ENCODE data around the gene PTGR3.

PTGR3 gene

DNA sequence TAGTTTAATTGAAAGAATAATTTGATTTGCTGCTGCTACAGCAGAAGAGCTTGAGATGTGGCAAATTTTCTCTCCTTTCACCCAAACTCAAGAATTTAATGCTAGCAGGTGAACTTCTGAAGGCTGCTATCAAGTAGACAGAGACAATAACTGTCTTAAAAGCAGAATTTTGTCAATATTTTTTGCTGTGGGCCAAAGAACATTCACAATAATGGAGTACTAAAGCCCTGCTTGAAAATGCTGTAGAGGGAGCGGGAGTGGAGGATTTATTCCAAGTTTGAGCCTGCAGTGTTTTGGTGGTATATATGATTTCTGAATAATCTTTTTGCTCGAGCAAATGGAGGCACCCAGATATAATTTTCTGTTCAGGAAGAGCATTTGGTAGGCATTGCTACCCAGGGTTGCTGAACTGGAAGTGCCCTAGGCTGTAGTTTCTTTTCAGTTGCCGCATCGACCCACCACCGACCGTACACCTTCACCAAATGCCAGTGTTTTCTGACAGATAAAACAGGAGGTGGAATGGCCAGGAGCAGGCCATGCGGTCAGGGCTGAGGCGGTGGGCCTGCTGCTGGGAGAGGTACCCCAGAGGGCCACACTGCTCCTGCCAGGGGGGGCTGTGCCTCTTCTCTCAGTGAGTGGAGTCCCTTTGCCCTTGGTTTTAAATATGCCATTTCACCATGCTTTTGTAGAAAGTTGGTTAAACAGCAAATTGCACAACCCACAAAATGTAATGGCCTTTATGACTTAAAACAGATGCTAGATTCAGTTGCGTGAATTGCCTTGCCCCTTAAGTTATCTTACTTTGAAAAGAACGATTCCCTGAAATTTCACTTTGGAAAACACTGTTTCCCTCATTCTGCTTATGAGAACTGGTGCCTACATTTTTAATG is 38.0 kb upstream of the PTGR3 start:
- H3K36me3 Mint-ChIP-seq: no peaks in the 10 kb centered on the region
- DNase-seq (ENCODE audit: low spot score in 2 of 2): no peak
- H3K4me1 Mint-ChIP-seq: peaks cover 68% of the 10 kb centered on the region
- H3K9me3 Mint-ChIP-seq: no peaks in the 10 kb centered on the region
- H3K4me3 Mint-ChIP-seq: peak overlapping the region; percentile 71
- ATAC-seq: peak; percentile 18
- peak overlapping the region; percentile 90 for H3K27ac Mint-ChIP-seq

DNA sequence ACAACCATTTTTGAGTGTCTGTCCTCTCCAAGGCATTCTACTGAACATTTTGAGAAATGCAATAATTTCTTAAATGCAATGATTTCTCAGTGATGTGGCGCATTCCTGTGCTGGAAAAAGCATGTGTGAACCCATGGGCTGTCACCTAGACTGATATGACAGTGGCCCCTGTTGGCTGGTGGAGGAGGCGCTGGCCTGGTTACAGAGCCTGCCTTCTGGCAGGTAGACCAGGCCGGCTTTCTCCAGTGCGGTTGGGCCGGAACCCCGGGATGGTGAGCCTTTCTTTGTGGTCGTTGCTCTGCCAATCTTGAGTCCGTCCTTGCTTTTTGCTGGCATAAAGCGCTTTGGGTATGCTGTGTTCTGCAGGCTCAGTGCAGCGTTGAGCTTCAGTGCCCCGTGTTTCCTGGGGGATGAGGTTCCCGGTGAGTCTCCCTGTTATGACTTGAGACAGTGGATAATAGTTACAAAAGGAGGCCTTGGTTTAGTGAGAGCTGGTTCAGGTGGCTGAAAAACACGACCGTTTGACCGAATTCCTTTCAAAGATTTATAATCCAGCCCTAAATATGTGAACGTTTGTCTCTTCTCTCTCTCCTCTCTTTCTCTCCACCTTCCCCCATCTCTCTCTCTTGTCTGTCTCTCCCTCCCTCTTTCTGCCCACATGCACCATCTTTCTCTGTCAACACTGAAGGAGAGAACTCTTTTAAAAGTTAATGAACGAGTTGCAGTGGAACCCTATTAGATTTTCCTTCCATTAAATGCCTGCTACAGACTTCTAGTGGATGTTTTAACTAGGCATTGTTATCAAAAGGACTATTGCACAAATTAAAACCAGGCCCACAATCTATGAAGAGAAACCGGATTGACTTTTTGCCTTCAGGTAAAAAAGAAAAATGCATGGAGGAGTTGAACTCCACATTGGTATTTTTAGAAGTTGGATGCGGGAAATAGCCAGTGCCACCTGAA is 35.7 kb upstream of the PTGR3 start:
- DNase-seq (ENCODE audit: low spot score in 2 of 2) (no peak), ATAC-seq (peak; percentile 57)
- H3K4me1 Mint-ChIP-seq: peaks cover 74% of the 10 kb centered on the region
- no peak overlapping the region for H3K27ac Mint-ChIP-seq
- no peaks in the 10 kb centered on the region for H3K9me3 Mint-ChIP-seq
- H3K4me3 Mint-ChIP-seq: no peak overlapping the region
- no peaks in the 10 kb centered on the region for H3K36me3 Mint-ChIP-seq

DNA sequence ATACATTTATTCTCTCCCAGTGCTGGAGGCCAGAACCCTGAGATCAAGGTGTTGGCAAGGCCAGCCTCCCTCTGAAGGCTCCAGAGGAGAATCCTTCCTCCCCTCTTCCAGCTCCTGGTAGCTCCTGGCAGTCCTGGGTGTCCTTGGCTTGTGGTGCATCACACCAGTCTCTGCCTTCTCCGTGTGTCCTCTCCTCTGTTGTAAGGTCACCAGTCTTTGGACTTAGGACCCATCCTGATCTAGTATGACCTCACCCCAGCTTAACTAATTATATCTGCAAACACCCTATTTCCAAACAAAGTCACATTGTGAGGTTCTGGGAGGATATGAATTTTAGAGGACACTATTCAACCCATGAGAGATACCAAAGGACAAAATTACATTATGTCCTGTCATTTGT is 32.8 kb upstream of the PTGR3 start:
- Mint-ChIP-seq H3K27ac (no peak overlapping the region), H3K9me3 (no peaks in the 10 kb centered on the region), H3K4me1 (peaks cover 58% of the 10 kb centered on the region), H3K36me3 (no peaks in the 10 kb centered on the region), H3K4me3 (no peak overlapping the region)
- no peak for DNase-seq (ENCODE audit: low spot score in 2 of 2)
- ATAC-seq: no peak

DNA sequence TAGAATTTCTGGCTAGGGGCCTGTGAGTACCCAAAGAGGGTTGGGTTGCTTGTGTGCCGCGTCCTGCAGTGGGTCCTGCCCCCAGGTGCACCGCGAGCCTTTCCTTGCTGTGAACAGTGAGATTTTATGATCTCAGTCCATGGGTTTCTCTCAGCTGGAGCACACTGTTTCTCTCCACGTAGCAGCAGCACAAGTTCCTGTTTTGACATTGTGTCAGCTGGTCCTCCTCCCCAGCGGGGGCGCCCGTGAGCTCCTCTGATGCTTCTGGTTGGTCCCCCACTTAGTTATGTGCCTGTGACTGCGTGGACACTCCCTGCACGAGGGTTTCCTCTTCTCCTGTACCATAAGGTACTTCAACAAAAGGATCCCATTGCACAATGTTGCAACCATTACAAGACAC is 31.5 kb upstream of the PTGR3 start:
- no peak for ATAC-seq
- Mint-ChIP-seq H3K36me3 (no peaks in the 10 kb centered on the region), H3K4me3 (no peak overlapping the region), H3K27ac (no peak overlapping the region), H3K4me1 (peaks cover 54% of the 10 kb centered on the region), H3K9me3 (no peaks in the 10 kb centered on the region)
- no peak for DNase-seq (ENCODE audit: low spot score in 2 of 2)

DNA sequence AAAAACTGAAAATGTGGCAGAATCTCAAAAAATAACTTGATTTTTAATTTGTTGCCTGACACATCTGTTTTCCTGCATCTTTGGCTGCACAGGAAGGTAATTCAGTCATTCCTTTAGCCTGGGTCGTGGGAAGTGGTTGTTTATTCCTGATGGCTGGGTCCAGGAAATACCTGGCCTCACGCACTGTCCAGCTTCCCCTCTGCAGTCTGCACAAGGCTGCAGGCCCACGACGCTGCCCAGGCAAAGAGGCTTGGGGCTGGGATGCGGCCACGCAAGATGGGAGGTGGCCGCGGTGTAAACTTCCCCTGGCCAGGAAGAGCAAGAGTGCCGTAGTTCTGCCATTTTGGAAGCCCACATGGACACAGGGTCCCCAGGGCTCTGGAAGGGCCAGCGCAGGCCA is 29.8 kb upstream of the PTGR3 start:
- DNase-seq (ENCODE audit: low spot score in 2 of 2) (no peak), ATAC-seq (no peak)
- no peak overlapping the region for H3K4me3 Mint-ChIP-seq
- no peaks in the 10 kb centered on the region for H3K36me3 Mint-ChIP-seq
- no peaks in the 10 kb centered on the region for H3K9me3 Mint-ChIP-seq
- peaks cover 50% of the 10 kb centered on the region for H3K4me1 Mint-ChIP-seq
- H3K27ac Mint-ChIP-seq: no peak overlapping the region

DNA sequence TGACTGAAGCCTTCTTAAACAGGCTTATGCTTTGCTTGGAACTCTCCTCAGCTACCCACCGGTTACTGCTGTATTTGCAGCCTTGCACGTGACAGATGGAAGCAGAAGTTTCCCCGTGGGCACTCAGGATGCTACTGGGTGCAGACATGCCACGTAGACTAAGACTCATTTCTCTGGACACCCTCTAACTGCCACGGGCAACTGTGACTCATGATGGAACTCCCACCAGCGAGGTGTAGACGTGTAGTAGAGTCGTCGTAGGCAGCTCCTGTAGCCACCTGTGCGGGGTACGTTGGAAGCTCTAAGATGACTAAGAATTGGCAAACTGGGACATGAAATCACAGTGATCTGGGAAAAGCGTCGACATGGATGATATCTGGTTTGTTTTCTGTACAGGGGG is 29.2 kb upstream of the PTGR3 start:
- no peak overlapping the region for H3K4me3 Mint-ChIP-seq
- no peaks in the 10 kb centered on the region for H3K9me3 Mint-ChIP-seq
- peaks cover 46% of the 10 kb centered on the region for H3K4me1 Mint-ChIP-seq
- peak; percentile 59 for ATAC-seq
- no peak for DNase-seq (ENCODE audit: low spot score in 2 of 2)
- peak overlapping the region; percentile 26 for H3K27ac Mint-ChIP-seq
- no peaks in the 10 kb centered on the region for H3K36me3 Mint-ChIP-seq

DNA sequence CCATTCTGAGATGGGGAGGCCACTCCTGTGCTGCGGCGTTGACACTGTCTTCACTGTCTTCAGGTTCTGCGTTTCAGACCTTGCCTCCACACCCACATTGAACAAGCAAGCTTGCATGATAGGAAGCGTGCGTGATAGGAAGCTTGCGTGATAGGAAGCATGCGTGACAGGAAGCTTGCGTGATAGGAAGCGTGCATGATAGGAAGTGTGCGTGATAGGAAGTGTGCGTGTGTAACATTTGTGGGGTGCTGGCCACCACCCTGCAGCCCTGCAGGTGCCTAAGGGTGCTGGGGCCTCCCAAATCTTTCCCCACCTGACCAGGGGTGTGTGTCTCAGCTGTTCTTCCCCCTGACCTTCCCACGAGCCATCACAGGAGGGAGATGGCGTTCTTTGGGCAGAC is 27.0 kb upstream of the PTGR3 start:
- Mint-ChIP-seq H3K36me3 (no peaks in the 10 kb centered on the region), H3K9me3 (no peaks in the 10 kb centered on the region), H3K4me1 (peaks cover 26% of the 10 kb centered on the region), H3K4me3 (no peak overlapping the region), H3K27ac (peak overlapping the region; percentile 21)
- ATAC-seq (no peak), DNase-seq (ENCODE audit: low spot score in 2 of 2) (no peak)

DNA sequence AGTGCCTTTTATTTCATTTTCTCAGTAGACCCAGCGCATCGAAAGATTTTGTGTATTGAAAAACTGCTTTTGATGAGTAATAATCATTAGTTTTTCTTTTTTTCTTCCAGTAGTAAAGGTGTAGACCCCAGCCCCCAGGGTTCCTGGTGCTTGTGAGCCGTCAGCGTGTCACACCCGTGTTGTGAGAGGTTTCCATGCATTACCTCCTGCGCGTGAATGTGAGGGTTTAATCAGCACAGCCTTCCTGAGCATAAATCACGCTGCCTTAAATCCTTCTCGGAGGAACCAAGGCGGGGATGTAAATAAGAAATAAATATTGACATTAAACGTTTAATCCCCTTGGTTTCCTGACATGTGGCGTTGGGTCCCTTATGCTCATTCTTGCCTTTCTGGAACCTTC is 26.0 kb upstream of the PTGR3 start:
- no peaks in the 10 kb centered on the region for H3K9me3 Mint-ChIP-seq
- H3K27ac Mint-ChIP-seq: no peak overlapping the region
- H3K4me1 Mint-ChIP-seq: peaks cover 30% of the 10 kb centered on the region
- H3K36me3 Mint-ChIP-seq: peaks cover 8% of the 10 kb centered on the region
- DNase-seq (ENCODE audit: low spot score in 2 of 2) (no peak), ATAC-seq (no peak)
- no peak overlapping the region for H3K4me3 Mint-ChIP-seq

DNA sequence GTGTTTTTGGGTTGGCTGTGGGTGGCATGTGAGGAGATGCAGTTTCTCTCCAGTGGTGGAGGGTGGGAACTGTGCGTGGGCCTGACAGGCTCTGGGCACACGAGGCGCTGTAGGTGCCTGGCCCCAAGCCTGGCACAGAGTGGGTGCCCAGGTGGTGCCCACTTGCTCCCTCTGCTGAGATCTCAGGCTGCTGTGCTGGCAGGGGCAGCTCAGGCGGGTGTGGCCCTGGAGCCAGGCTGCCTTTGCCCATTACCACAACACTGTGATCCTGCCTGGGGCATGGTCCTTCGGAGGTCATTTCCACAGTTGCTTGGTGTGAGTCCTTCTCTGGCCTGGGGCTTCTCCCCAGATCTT is 22.1 kb upstream of the PTGR3 start:
- Mint-ChIP-seq H3K27ac (no peak overlapping the region), H3K4me3 (no peak overlapping the region), H3K4me1 (peaks cover 56% of the 10 kb centered on the region), H3K36me3 (peaks cover 8% of the 10 kb centered on the region), H3K9me3 (no peaks in the 10 kb centered on the region)
- DNase-seq (ENCODE audit: low spot score in 2 of 2): no peak
- ATAC-seq: peak; percentile 19

DNA sequence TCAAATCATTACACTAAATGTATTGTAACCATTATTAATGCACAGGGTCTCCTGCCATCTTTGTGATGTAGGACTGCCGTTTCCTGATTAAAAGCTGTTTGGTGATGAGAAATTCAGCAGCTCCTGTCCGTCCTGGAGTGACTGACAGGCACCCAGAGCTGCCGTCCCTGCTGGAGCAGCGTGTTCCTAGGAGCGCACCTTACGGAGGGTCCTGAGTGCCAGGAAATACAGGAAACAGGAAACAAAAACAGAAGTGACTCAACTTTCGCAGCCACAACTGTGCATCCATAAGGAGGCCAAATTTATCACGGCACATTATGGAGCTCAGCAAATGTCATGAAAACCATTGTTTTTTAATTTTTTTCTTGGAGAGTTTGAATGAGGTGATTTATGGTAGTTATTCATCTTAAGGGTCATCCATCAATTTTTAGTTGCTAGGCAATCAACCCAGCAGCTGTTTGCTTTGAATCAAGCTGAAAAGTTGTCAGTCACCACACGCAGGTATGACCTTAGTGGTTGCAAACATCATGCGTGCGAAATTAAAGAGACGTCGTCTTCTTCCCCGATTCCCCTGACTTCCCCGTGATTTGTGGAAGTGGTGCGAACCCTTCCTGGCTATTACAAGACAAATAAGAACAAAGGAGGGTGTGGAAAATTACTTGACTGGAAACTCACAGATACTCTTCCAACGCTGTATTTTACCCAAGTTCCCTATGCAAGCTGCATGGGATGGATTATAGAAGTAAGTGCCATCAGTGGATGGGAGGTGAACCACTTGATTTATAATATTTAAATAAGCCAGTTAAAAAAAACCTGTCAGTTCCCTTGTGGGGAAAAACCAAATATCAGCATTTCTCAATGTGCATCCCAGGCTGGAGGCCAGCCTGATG is 21.5 kb upstream of the PTGR3 start:
- Mint-ChIP-seq H3K9me3 (no peaks in the 10 kb centered on the region), H3K36me3 (peaks cover 8% of the 10 kb centered on the region), H3K27ac (no peak overlapping the region), H3K4me3 (no peak overlapping the region), H3K4me1 (peaks cover 49% of the 10 kb centered on the region)
- no peak for ATAC-seq
- DNase-seq (ENCODE audit: low spot score in 2 of 2): no peak

DNA sequence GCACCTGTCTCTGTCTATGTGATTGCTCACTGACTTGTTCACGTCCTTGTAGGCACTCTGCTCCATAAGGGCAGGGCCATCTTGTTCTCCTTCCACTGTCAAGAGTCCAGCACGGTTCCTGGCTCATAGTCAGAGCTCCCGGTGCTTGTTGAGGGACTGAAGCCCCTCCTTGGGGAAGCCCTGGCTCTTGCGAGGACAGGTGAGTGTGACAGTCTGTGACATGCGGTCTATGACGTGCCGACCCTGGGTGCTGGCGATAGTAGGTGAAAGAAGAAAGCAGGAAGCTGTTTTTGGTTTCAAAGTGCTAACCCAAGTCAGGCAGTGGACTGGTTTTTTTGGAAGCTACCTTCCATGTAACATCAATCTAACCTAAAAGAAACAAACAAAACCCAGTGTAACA is 20.5 kb upstream of the PTGR3 start:
- H3K4me1 Mint-ChIP-seq: peaks cover 46% of the 10 kb centered on the region
- H3K9me3 Mint-ChIP-seq: no peaks in the 10 kb centered on the region
- H3K4me3 Mint-ChIP-seq: peak overlapping the region; percentile 16
- ATAC-seq: peak; percentile 39
- H3K27ac Mint-ChIP-seq: no peak overlapping the region
- DNase-seq (ENCODE audit: low spot score in 2 of 2): no peak
- H3K36me3 Mint-ChIP-seq: peaks cover 8% of the 10 kb centered on the region

DNA sequence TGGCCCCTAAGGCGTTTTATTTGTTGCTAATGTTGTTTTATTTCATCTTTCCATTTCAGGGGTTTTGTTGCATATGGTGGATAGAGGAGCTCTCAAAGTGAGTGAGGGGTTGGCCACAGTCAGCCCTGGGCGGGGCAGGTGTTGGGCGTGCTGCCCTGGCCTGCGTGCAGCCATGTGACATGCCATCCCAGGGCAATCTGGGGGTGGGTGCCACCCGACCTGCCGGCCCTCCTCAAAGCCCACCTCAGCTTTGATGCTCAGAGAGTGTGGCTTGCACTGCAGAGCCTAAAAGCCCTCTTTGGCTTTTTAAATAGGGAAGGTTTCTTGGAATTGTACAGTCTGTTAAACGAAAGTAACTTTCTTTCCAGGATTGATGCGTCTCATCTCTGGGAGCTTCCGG is 20.0 kb upstream of the PTGR3 start:
- peak overlapping the region; percentile 16 for H3K4me3 Mint-ChIP-seq
- H3K36me3 Mint-ChIP-seq: peaks cover 8% of the 10 kb centered on the region
- no peak overlapping the region for H3K27ac Mint-ChIP-seq
- ATAC-seq (no peak), DNase-seq (ENCODE audit: low spot score in 2 of 2) (no peak)
- no peaks in the 10 kb centered on the region for H3K9me3 Mint-ChIP-seq
- peaks cover 46% of the 10 kb centered on the region for H3K4me1 Mint-ChIP-seq

DNA sequence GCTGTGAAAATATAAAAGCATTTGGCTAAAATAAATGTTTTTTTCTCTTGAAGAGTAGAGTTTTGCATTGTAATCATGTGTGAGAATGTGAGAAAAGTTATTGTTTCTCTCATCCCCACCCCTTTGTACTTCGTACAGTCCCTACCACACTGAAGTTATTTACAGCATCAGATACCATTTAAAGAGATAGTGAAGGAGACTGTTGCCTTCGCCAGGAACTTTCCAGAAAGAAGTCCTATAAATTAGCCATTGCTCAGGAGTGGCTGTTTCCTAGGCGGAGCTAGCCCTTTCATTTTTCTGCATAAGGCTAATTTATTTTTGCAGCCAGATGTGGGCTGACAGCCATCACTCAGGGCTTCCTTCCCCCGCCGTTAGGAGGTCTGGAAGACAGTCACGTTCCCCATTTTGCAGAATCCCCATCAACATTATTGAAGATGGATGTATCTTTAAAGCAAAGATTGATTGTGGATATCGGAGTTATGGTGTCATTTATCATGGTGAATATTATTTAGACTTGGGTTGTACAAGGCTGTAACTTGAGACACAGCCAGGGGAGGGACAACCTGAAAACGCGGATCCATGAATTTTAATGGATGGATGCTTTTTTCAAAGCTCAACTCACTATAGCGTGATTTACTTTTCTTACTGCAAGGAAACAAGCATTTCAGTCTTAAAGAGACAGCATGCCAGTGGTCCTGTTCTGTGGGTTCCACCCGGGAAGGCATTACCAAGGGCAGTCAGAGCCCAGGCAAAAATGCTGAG is 18.8 kb upstream of the PTGR3 start:
- DNase-seq (ENCODE audit: low spot score in 2 of 2) (no peak), ATAC-seq (no peak)
- H3K27ac Mint-ChIP-seq: no peak overlapping the region
- H3K9me3 Mint-ChIP-seq: no peaks in the 10 kb centered on the region
- H3K36me3 Mint-ChIP-seq: peaks cover 8% of the 10 kb centered on the region
- H3K4me3 Mint-ChIP-seq: no peak overlapping the region
- H3K4me1 Mint-ChIP-seq: peaks cover 49% of the 10 kb centered on the region

DNA sequence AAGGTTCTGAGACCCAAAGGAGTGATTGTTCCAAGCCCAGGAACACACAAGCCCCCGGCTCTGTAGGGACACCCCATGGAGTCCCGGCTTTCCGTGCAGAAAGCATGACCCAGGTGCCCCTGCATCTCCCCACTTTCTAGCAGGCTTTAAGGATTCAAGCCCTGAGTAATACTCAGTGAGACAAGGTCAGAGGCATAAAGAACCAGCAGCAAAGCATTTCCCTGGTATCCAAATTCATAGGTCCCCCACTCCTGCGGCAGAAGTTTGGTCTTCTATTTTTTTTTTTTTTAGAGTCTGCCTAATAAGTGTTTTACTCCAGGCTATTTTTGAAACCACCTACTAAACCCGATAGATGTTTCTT is 18.0 kb upstream of the PTGR3 start:
- Mint-ChIP-seq H3K4me3 (no peak overlapping the region), H3K36me3 (peaks cover 8% of the 10 kb centered on the region), H3K4me1 (peaks cover 55% of the 10 kb centered on the region), H3K9me3 (no peaks in the 10 kb centered on the region), H3K27ac (no peak overlapping the region)
- DNase-seq (ENCODE audit: low spot score in 2 of 2) (no peak), ATAC-seq (no peak)
